RWPE2 (cell line): ENCODE measurements around the gene HDAC9.

ENCODE experiments used
- ATAC-seq: fragments of 200-7000 bp; cut with Tn5 transposase; 3 replicates; pipeline ENCODE4 v1.9.1; 2021; ENCODE audit warnings: low read depth
- DNase-seq: peaks from one replicate; pipeline ENCODE4 v3.0.0-alpha.2; 2020; ENCODE audit warnings: low spot score
- H3K27ac ChIP-seq: fragments of 450-650 bp; 2 replicates; pipeline ENCODE4 v1.5.1; 2017; ENCODE audit warnings: mild to moderate bottlenecking; ENCODE audit not compliant: poor library complexity, severe bottlenecking
- H3K27me3 ChIP-seq: fragments of 250-450 bp; sonication (Bioruptor Pico); 2 replicates; pipeline ENCODE4 v1.5.1; 2021; ENCODE audit warnings: mild to moderate bottlenecking, moderate library complexity; ENCODE audit not compliant: insufficient read depth, poor library complexity, severe bottlenecking
- H3K36me3 ChIP-seq: fragments of 250-450 bp; sonication (Bioruptor Pico); 2 replicates; pipeline ENCODE4 v1.5.1; 2020; ENCODE audit warnings: low read depth, mild to moderate bottlenecking, moderate library complexity
- H3K4me1 ChIP-seq: fragments of 250-450 bp; sonication (Bioruptor Pico); 2 replicates; pipeline ENCODE4 v1.5.1; 2021; ENCODE audit warnings: mild to moderate bottlenecking, moderate library complexity; ENCODE audit not compliant: insufficient read depth, poor library complexity, severe bottlenecking
- H3K4me3 ChIP-seq: fragments of 250-450 bp; sonication (Bioruptor Pico); 2 replicates; pipeline ENCODE4 v1.5.1; 2021; ENCODE audit warnings: mild to moderate bottlenecking, moderate library complexity; ENCODE audit not compliant: severe bottlenecking
- H3K9me3 ChIP-seq: fragments of 250-450 bp; sonication (Bioruptor Pico); 2 replicates; pipeline ENCODE4 v1.5.1; 2021; ENCODE audit warnings: mild to moderate bottlenecking, moderate library complexity; ENCODE audit not compliant: severe bottlenecking
- TF ChIP-seq, protein P1 (sequence below): fragments of 450-650 bp; IDR thresholded peaks from one replicate; pipeline ENCODE4 v1.5.1; 2017; ENCODE audit warnings: mild to moderate bottlenecking, moderate library complexity; ENCODE audit not compliant: poor library complexity, severe bottlenecking

HDAC9 gene

DNA sequence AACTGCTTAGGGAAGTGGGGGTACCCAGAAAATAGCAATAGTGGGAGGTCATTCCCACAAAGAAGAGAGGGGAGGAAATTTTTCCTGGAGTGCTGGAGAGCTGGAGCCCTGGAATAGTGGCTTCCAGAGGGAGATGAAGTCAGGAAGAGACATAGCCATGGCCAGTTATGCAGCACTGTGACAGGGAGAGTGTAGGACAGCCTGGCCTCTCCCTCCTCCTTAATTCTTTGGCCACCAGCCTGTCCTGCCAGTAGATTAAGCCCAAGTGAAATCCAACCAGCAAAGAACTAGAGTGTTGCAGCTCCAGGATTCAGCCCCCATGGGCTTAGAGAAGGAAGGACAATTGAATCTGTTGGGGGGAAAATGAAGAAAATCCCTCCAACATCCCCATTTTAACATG, 130.5 kb downstream of the HDAC9 start:
- no peaks in the 10 kb centered on the region for H3K4me1 ChIP-seq
- H3K36me3 ChIP-seq: no peaks in the 10 kb centered on the region
- H3K4me3 ChIP-seq: no peak overlapping the region
- no peaks in the 10 kb centered on the region for H3K9me3 ChIP-seq
- DNase-seq (no peak), ATAC-seq (no peak)
- TF ChIP-seq, protein P1, sequence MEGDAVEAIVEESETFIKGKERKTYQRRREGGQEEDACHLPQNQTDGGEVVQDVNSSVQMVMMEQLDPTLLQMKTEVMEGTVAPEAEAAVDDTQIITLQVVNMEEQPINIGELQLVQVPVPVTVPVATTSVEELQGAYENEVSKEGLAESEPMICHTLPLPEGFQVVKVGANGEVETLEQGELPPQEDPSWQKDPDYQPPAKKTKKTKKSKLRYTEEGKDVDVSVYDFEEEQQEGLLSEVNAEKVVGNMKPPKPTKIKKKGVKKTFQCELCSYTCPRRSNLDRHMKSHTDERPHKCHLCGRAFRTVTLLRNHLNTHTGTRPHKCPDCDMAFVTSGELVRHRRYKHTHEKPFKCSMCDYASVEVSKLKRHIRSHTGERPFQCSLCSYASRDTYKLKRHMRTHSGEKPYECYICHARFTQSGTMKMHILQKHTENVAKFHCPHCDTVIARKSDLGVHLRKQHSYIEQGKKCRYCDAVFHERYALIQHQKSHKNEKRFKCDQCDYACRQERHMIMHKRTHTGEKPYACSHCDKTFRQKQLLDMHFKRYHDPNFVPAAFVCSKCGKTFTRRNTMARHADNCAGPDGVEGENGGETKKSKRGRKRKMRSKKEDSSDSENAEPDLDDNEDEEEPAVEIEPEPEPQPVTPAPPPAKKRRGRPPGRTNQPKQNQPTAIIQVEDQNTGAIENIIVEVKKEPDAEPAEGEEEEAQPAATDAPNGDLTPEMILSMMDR: no peak
- H3K27ac ChIP-seq: no peak overlapping the region
- no peaks in the 10 kb centered on the region for H3K27me3 ChIP-seq

DNA sequence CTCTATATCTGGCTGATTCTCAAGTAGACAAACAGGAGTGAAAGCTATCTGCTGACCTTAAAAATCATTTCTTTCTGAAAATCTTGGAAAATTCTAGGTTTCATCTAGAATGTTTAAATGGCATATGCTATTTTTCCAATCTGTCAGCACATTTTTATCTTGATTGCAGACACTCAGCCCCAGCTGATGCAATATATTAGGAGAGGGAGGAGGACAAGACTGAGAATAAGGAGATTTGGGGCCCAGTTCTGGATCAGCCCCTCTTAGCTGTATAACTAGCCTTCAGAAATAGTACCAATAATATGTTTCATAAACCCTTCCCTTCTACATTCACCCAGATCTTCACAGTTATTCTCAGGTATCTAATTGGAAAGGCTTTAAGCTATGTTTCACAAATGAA, 131.2 kb downstream of the HDAC9 start:
- Histone ChIP-seq H3K27ac (no peak overlapping the region), H3K4me3 (no peak overlapping the region), H3K9me3 (no peaks in the 10 kb centered on the region), H3K27me3 (no peaks in the 10 kb centered on the region), H3K36me3 (no peaks in the 10 kb centered on the region), H3K4me1 (no peaks in the 10 kb centered on the region)
- ATAC-seq (no peak), DNase-seq (no peak)
- TF ChIP-seq, protein P1: no peak

DNA sequence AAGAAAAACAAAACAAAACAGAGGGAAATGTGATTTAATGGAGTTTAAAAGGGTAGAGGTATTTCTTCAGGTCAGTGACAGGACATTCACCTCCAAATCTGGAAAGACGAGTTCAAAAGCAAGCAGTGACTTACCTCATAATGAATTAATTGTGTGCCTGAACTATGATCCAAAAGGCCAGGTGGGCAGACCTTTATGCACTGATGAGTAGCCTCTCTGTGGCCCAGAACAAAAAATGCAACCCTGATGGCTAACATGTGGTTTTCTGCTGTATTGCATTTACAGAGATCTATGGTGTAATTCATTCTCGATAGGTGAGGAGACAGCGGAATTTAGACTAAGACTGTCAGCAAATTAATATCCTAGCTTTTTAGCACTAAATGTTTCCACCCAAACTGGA, 142.0 kb downstream of the HDAC9 start:
- Histone ChIP-seq H3K36me3 (no peaks in the 10 kb centered on the region), H3K4me1 (no peaks in the 10 kb centered on the region), H3K4me3 (no peak overlapping the region), H3K9me3 (no peaks in the 10 kb centered on the region), H3K27me3 (no peaks in the 10 kb centered on the region), H3K27ac (no peak overlapping the region)
- TF ChIP-seq, protein P1: no peak
- DNase-seq (no peak), ATAC-seq (no peak)

DNA sequence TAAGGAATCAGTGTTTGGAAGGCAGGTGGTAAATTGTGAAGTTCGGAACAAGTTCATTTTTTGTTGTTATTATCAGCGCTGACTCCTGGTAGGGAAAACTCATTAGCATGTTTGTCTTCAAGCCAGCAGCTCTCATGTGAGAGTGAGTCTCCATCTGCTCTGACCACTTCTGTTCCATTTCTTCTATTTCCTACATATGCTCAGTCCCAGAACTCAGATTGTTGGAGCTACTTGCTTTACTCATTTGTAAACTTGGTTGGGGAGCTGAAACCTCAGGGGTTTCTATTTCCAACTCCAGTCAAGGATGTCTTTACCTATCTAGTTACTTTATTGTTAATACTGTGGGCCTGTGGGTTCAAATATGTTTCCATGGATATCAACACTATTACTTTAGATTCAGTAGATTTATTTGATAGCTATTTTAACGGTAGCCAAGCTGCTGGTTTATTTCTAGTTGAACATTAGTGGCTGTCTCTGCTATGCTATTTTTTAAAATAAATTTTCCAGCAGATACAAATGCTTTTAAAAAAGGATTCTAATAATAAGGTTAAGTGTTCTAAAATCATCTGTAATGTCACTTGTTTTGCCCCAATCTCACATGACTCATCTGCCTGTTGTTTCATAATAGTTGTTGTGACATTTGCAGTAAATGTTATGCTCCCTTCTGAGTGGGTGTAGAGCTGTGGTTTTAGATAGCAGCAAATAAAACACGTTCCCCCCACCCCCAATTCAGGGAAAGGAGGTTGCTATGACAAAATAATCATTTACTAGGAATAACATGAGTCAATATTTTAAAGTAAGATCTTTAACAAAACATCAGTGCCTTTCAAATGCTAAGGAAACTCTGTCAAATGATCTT, 143.3 kb downstream of the HDAC9 start:
- no peaks in the 10 kb centered on the region for H3K4me1 ChIP-seq
- no peaks in the 10 kb centered on the region for H3K27me3 ChIP-seq
- TF ChIP-seq, protein P1: no peak
- no peaks in the 10 kb centered on the region for H3K36me3 ChIP-seq
- H3K27ac ChIP-seq: no peak overlapping the region
- no peak for ATAC-seq
- no peaks in the 10 kb centered on the region for H3K9me3 ChIP-seq
- H3K4me3 ChIP-seq: no peak overlapping the region
- DNase-seq: no peak

DNA sequence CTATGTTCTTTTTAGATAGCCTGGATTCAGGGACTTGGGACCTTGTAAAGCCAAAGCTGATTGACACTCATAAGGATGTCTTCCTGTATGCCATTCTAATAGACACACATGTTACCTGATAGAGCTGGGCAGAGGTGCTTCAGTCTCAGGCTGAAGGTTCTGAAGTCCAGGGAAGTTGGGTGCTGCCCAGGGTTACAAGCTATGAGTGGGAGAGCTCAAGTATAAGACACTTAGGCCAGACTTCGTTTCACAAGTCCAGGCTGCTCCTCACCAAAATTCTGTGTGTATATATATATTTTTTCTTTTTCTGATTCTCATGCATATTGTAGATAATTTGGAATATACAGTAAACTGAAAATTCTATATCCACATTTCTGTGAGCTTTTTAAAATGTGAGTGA, 144.2 kb downstream of the HDAC9 start:
- Histone ChIP-seq H3K27me3 (no peaks in the 10 kb centered on the region), H3K36me3 (no peaks in the 10 kb centered on the region), H3K4me1 (no peaks in the 10 kb centered on the region), H3K4me3 (no peak overlapping the region), H3K9me3 (no peaks in the 10 kb centered on the region), H3K27ac (no peak overlapping the region)
- DNase-seq (no peak), ATAC-seq (no peak)
- TF ChIP-seq, protein P1: no peak
